ENCODE results near the gene CITED2. TPM values are rescaled to one million over a fixed set of nuclear protein-coding genes. Genes with fewer than 3 reads are reported as not detected.

Gene CITED2
- total RNA-seq, 1 donor from 2014 or later = 449 TPM

GRCh38 chr6:139422105-139423036 lies 47.9 kb upstream of the CITED2 start:
- no peak for TF ChIP-seq CTCF (IDR thresholded peaks at IDR 0.05; ENCODE audit: insufficient read depth, low read depth, low read length)
- no peak for TF ChIP-seq EZH2 (IDR thresholded peaks at IDR 0.05; ENCODE audit: insufficient read depth, low read length)
- FAIRE-seq (no peak), DNase-seq (ENCODE audit: low read depth) (no peak)
- peaks cover 2% of the 10 kb centered on the region for H3K4me1 Mint-ChIP-seq (ENCODE audit: low read depth, unreplicated experiment)
- no peak overlapping the region for H3K27ac ChIP-seq (ENCODE audit: low read depth, low read length)
- no peaks in the 10 kb centered on the region for H3K36me3 Mint-ChIP-seq (ENCODE audit: low read depth, unreplicated experiment)
- no peaks in the 10 kb centered on the region for H3K27me3 ChIP-seq (ENCODE audit: insufficient read depth, low read length)
- no peaks in the 10 kb centered on the region for H3K9me3 Mint-ChIP-seq (ENCODE audit: unreplicated experiment)
- H3K27me3 Mint-ChIP-seq (ENCODE audit: low read depth, unreplicated experiment) = no peaks in the 10 kb centered on the region
- H3K4me3 Mint-ChIP-seq (ENCODE audit: unreplicated experiment) = no peak overlapping the region
- no peaks in the 10 kb centered on the region for H3K4me1 ChIP-seq (ENCODE audit: insufficient read depth, low read length)
- H3K4me3 ChIP-seq (ENCODE audit: insufficient read depth, low read depth, low read length) = no peak overlapping the region
- H3K27ac Mint-ChIP-seq (ENCODE audit: unreplicated experiment) = no peak overlapping the region
- H3K36me3 ChIP-seq (ENCODE audit: insufficient read depth, low read length) = no peaks in the 10 kb centered on the region
- no peak overlapping the region for H3K4me2 ChIP-seq (ENCODE audit: low read length)
- no peak overlapping the region for H2AFZ ChIP-seq (ENCODE audit: low read depth, low read length)
- no peak overlapping the region for H3K9ac ChIP-seq (ENCODE audit: low read length)
- H3K9me3 ChIP-seq (ENCODE audit: insufficient read depth, low read depth, low read length) = no peaks in the 10 kb centered on the region
- no peaks in the 10 kb centered on the region for H3K79me2 ChIP-seq (ENCODE audit: insufficient read depth, low read length)
- H4K20me1 ChIP-seq (ENCODE audit: insufficient read depth, low read length) = no peaks in the 10 kb centered on the region

GRCh38 chr6:139418481-139419132 lies 44.2 kb upstream of the CITED2 start:
- Mint-ChIP-seq H3K9me3 (ENCODE audit: unreplicated experiment) (no peaks in the 10 kb centered on the region), H3K27ac (ENCODE audit: unreplicated experiment) (no peak overlapping the region), H3K4me1 (ENCODE audit: low read depth, unreplicated experiment) (peaks cover 4% of the 10 kb centered on the region), H3K4me3 (ENCODE audit: unreplicated experiment) (no peak overlapping the region), H3K36me3 (ENCODE audit: low read depth, unreplicated experiment) (no peaks in the 10 kb centered on the region), H3K27me3 (ENCODE audit: low read depth, unreplicated experiment) (no peaks in the 10 kb centered on the region)
- FAIRE-seq (no peak), DNase-seq (ENCODE audit: low read depth) (no peak)
- Histone ChIP-seq H3K9me3 (ENCODE audit: insufficient read depth, low read depth, low read length) (no peaks in the 10 kb centered on the region), H3K9ac (ENCODE audit: low read length) (no peak overlapping the region), H3K79me2 (ENCODE audit: insufficient read depth, low read length) (no peaks in the 10 kb centered on the region), H3K27me3 (ENCODE audit: insufficient read depth, low read length) (no peaks in the 10 kb centered on the region), H3K27ac (ENCODE audit: low read depth, low read length) (no peak overlapping the region), H3K4me1 (ENCODE audit: insufficient read depth, low read length) (no peaks in the 10 kb centered on the region), H2AFZ (ENCODE audit: low read depth, low read length) (no peak overlapping the region), H3K4me2 (ENCODE audit: low read length) (no peak overlapping the region), H3K4me3 (ENCODE audit: insufficient read depth, low read depth, low read length) (no peak overlapping the region), H3K36me3 (ENCODE audit: insufficient read depth, low read length) (no peaks in the 10 kb centered on the region), H4K20me1 (ENCODE audit: insufficient read depth, low read length) (no peaks in the 10 kb centered on the region)
- TF ChIP-seq EZH2 (IDR thresholded peaks at IDR 0.05; ENCODE audit: insufficient read depth, low read length) (no peak), CTCF (IDR thresholded peaks at IDR 0.05; ENCODE audit: insufficient read depth, low read depth, low read length) (no peak)
